Esophagus (tissue), 2 donors: ENCODE measurements around the gene C17orf113. TPM values are rescaled to one million over a fixed set of nuclear protein-coding genes. Genes with fewer than 3 reads are reported as not detected.

Source experiments
- H3K27ac ChIP-seq, 2 donors: one replicate each; pipeline ENCODE4 v1.5.1; 2013; ENCODE audit warnings: low read depth in 2 of 2, mild to moderate bottlenecking in 2 of 2, inconsistent platforms in 1 of 2, low read length in 1 of 2, moderate library complexity in 1 of 2
- H3K27me3 ChIP-seq, 2 donors: one replicate each; pipeline ENCODE4 v1.6.1; 2013; ENCODE audit warnings: low read length in 2 of 2, control low read depth in 1 of 2, mild to moderate bottlenecking in 1 of 2; ENCODE audit not compliant: insufficient read depth in 2 of 2, control insufficient read depth in 1 of 2
- H3K36me3 ChIP-seq, 2 donors: one replicate each; pipeline ENCODE4 v1.6.1; 2013; ENCODE audit warnings: low read length in 1 of 2; ENCODE audit not compliant: control insufficient read depth in 2 of 2, insufficient read depth in 2 of 2
- H3K4me1 ChIP-seq, 2 donors: one replicate each; pipeline ENCODE4 v1.6.1; 2013; ENCODE audit warnings: low read length in 1 of 2; ENCODE audit not compliant: control insufficient read depth in 2 of 2, insufficient read depth in 2 of 2
- H3K4me3 ChIP-seq, 2 donors: one replicate each; pipeline ENCODE4 v1.5.1; 2013; ENCODE audit warnings: low read length in 2 of 2, mild to moderate bottlenecking in 2 of 2, low read depth in 1 of 2, moderate library complexity in 1 of 2
- H3K9me3 ChIP-seq, 2 donors: one replicate each; pipeline ENCODE4 v1.6.1; 2013; ENCODE audit warnings: mild to moderate bottlenecking in 2 of 2, low read depth in 1 of 2, low read length in 1 of 2, moderate library complexity in 1 of 2; ENCODE audit not compliant: control insufficient read depth in 2 of 2, insufficient read depth in 1 of 2
- WGBS, 2 donors: extraction: QIAGEN DNeasy Blood & Tissue Kit; methylation state at CpG; one replicate each; pipeline ENCODE4 v1.1.7; 2013; 5-methylcytosine and 5-hydroxymethylcytosine counted together
- polyA plus RNA-seq, 2 donors: library from polyadenylated mRNA; stranded (reverse); fragments of 200-250 nt; gene quantifications; one replicate each; pipeline ENCODE4 v1.2.3, GENCODE V29; 2013
- donor health status: healthy with polysubstance abuse.
- donor health status: Bipolar disorder and iron deficiency.

The C17orf113 gene
- polyA plus RNA-seq, 2 donors = 0.32 to 0.39 TPM

GRCh38 chr17:42087736-42088705 is 37.6 kb upstream of the C17orf113 start:
- Histone ChIP-seq H3K27me3 (peaks cover 0 to 4% of the 10 kb centered on the region in 2 donors), H3K9me3 (no peaks in the 10 kb centered on the region), H3K27ac (no peak overlapping the region), H3K36me3 (no peaks in the 10 kb centered on the region), H3K4me1 (no peaks in the 10 kb centered on the region), H3K4me3 (no peak overlapping the region)
- WGBS, 2 donors = 61% methylated on average over 20 of the region's 20 CpGs

DNA sequence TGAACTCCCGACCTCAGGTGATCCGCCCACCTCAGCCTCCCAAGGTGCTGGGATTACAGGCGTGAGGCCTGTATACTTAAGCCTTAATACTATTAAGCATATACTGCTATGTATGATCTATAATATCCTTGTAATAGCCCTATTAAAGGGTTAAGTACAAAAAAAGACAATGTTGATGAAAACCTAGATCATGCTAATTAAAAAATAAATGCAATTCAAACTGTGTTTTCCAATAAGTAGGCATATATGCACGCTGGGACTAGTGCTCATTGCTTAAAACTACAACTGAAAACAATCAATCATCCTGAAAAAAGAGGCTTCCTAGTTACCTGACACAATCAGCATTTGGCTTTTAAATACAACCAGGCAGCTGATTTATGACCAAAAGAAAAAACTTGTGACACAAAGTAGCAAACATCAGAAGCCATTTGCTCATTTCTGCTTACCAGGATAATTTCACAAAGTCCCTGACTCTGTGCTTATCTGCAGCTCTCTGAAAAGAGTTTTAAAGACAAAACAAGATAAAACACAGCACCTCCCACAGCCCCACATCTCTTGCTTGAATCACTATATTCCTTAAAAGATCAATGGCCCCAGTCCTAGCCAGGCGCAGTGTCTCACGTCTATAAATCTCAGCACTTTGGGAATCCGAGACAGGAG is 36.8 kb upstream of the C17orf113 start:
- H3K4me3 ChIP-seq = no peak overlapping the region
- no peaks in the 10 kb centered on the region for H3K4me1 ChIP-seq
- H3K27ac ChIP-seq = no peak overlapping the region
- H3K36me3 ChIP-seq = no peaks in the 10 kb centered on the region
- WGBS, 2 donors = 74 to 75% methylated on average over 7 of the region's 7 CpGs
- peaks cover 0 to 4% of the 10 kb centered on the region in 2 donors for H3K27me3 ChIP-seq
- H3K9me3 ChIP-seq = no peaks in the 10 kb centered on the region

DNA sequence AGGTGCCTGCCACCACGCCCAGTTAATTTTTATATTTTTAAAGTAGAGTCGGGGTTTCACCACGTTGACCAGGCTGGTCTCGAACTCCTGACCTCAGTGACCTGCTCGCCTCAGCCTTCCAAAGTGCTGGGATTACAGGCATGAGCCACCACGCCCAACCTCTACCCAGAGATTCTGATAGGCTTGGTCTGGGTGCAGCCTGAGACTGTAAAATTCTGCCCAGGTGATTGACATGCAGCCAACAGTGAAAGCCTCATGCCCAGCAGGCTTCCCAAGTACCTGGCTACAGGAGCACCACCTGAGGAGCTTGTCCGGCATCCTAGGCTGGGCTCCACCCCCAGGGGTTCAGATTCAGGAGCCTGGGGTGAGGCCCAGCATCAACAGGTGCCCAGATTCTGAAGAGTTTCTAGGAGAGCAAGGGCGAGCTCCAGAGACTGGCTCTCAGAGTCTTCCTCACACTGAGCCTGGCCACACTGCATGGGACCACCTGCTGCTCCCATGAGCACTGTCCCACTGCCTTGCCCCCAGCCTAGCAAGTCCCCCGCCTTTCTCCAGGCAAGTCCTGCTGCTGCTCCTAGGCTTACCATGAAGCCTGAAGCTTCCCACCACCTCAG is 31.2 kb upstream of the C17orf113 start:
- Histone ChIP-seq H3K27ac (no peak overlapping the region), H3K36me3 (no peaks in the 10 kb centered on the region), H3K9me3 (no peaks in the 10 kb centered on the region), H3K4me3 (no peak overlapping the region), H3K27me3 (no peaks in the 10 kb centered on the region), H3K4me1 (no peaks in the 10 kb centered on the region)
- 72 to 75% methylated on average over 9 of the region's 9 CpGs for WGBS, 2 donors

- Histone ChIP-seq H3K27ac (no peak overlapping the region), H3K4me1 (no peaks in the 10 kb centered on the region), H3K4me3 (no peak overlapping the region), H3K9me3 (no peaks in the 10 kb centered on the region), H3K27me3 (no peaks in the 10 kb centered on the region), H3K36me3 (no peaks in the 10 kb centered on the region)
- 80 to 82% methylated on average over 2 of the region's 2 CpGs for WGBS, 2 donors
Measured at GRCh38 chr17:42079541-42079940, 29.1 kb upstream of the C17orf113 start.

GRCh38 chr17:42078396-42079043 is 28.1 kb upstream of the C17orf113 start:
- Histone ChIP-seq H3K4me3 (no peak overlapping the region), H3K4me1 (no peaks in the 10 kb centered on the region), H3K27me3 (no peaks in the 10 kb centered on the region), H3K9me3 (no peaks in the 10 kb centered on the region), H3K27ac (no peak overlapping the region), H3K36me3 (no peaks in the 10 kb centered on the region)
- WGBS, 2 donors = 68 to 75% methylated on average over 8 of the region's 8 CpGs

GRCh38 chr17:42077755-42078154 is 27.4 kb upstream of the C17orf113 start:
- 92 to 93% methylated on average over 5 of the region's 5 CpGs for WGBS, 2 donors
- no peak overlapping the region for H3K27ac ChIP-seq

GRCh38 chr17:42076797-42077559 is 26.6 kb upstream of the C17orf113 start:
- Histone ChIP-seq H3K27me3 (no peaks in the 10 kb centered on the region), H3K4me1 (peaks cover 0 to 3% of the 10 kb centered on the region in 2 donors), H3K9me3 (no peaks in the 10 kb centered on the region), H3K27ac (no peak overlapping the region), H3K4me3 (no peak overlapping the region), H3K36me3 (no peaks in the 10 kb centered on the region)
- 81 to 85% methylated on average over 4 of the region's 4 CpGs for WGBS, 2 donors

More at GRCh38 chr17:42077755-42078154, 27.4 kb upstream of the C17orf113 start:
- Histone ChIP-seq H3K9me3 (no peaks in the 10 kb centered on the region), H3K4me3 (no peak overlapping the region), H3K27me3 (no peaks in the 10 kb centered on the region), H3K4me1 (no peaks in the 10 kb centered on the region), H3K36me3 (no peaks in the 10 kb centered on the region)

DNA sequence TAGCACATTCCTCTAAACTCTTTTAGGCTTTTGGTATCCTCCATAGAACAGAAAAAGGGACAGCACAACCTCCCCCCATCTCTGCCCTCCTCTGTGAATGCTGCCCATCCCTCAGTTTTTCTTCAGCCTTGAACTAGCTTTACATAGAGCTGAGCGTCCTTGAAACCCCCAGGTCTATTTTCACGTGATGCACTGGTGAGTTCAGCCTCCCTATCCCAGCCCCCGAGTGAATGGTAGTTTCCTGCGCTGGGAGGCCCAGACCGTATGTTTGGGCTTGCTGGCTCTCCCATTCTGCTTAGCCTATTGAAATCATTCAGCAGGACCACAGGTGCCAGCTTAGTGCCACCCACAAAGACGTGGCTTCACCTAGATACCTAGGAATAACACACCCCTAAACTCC is 25.4 kb upstream of the C17orf113 start:
- Histone ChIP-seq H3K27ac (no peak overlapping the region), H3K36me3 (no peaks in the 10 kb centered on the region), H3K4me1 (peaks cover 0 to 3% of the 10 kb centered on the region in 2 donors), H3K27me3 (peaks cover 0 to 9% of the 10 kb centered on the region in 2 donors), H3K4me3 (no peak overlapping the region), H3K9me3 (no peaks in the 10 kb centered on the region)
- 54 to 66% methylated on average over 6 of the region's 6 CpGs for WGBS, 2 donors
